Measurements from ENCODE around the gene PDCD1LG2. TPM values are rescaled to one million over a fixed set of nuclear protein-coding genes. Genes with fewer than 3 reads are reported as not detected.

Gene PDCD1LG2
- total and polyA plus RNA-seq, 2 of the 8 experiments (the other 6 are each of a cell fraction or from before 2014, with no cell fraction given) = not detected

DNA sequence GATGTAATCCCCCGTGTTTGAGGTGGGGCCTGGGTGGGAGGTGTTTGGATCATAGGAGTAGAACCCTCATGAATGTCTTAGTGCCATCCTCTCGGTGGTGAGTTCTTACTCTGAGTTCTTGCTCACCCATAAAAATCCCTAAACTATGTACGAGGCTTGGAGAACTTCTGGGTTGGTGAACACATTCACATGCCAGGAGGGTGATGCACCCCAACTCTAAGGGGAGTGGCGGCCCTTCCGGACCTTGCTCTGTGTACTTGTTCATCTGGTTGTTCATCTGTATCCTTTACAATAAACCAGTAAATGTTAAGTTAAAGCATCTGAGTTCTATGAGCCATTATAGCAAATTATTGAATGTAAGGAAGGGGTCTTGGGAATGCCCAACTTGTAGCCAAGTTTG, 82.6 kb downstream of the PDCD1LG2 start:
- Histone ChIP-seq H3K79me2 (ENCODE audit: control insufficient read depth in 1 of 2, insufficient read depth in 2 of 2, low read length in 2 of 2) (no peaks in the 10 kb centered on the region), H4K20me1 (replicated peaks in 1 of 2; ENCODE audit: control insufficient read depth in 1 of 2, insufficient read depth in 2 of 2, low read length in 2 of 2) (no peaks in the 10 kb centered on the region), H4K8ac (ENCODE audit: extremely low read depth, insufficient read depth, low read length) (no peak overlapping the region), H3K9ac (replicated peaks in 1 of 4; ENCODE audit: extremely low read depth in 1 of 4, low read depth in 3 of 4, low read length in 3 of 4) (no peak overlapping the region), H4K5ac (ENCODE audit: insufficient read length, low read depth, low read length) (no peak overlapping the region), H3K4ac (replicated peaks; ENCODE audit: insufficient read length, low read depth, low read length) (no peak overlapping the region), H3K14ac (ENCODE audit: insufficient read length) (no peak overlapping the region), H3K79me1 (ENCODE audit: low read depth, low read length) (no peaks in the 10 kb centered on the region), H3K27ac (ENCODE audit: low read depth, low read length) (no peak overlapping the region), H2BK120ac (replicated peaks; ENCODE audit: low read depth, low read length) (no peak overlapping the region), H2AFZ (ENCODE audit: low read length) (no peak overlapping the region), H2AK5ac (ENCODE audit: low read depth, low read length) (no peak overlapping the region), H4K91ac (replicated peaks; ENCODE audit: insufficient read length, low read length) (no peak overlapping the region), H3K56ac (replicated peaks; ENCODE audit: insufficient read length, low read depth, low read length) (no peak overlapping the region), H2BK12ac (ENCODE audit: low read depth, low read length) (no peak overlapping the region), H3K4me3 (ENCODE audit: extremely low read depth in 1 of 4, insufficient read depth in 2 of 4, low read depth in 3 of 4, low read length in 4 of 4) (no peak overlapping the region), H2BK20ac (ENCODE audit: low read length) (no peak overlapping the region), H3K18ac (ENCODE audit: extremely low read depth, low read length) (no peak overlapping the region), H2BK5ac (ENCODE audit: low read depth, low read length) (no peak overlapping the region), H3K36me3 (ENCODE audit: control insufficient read depth in 2 of 4, insufficient read depth in 4 of 4, low read length in 3 of 4) (no peaks in the 10 kb centered on the region), H3K27me3 (replicated peaks in 1 of 4; ENCODE audit: control insufficient read depth in 3 of 4, extremely low read depth in 1 of 4, insufficient read depth in 3 of 4, low read length in 3 of 4) (no peaks in the 10 kb centered on the region), H3K23ac (ENCODE audit: insufficient read length) (no peak overlapping the region), H3K4me2 (ENCODE audit: insufficient read depth in 1 of 2, low read depth in 2 of 2, low read length in 2 of 2) (no peak overlapping the region), H3K4me1 (replicated peaks in 1 of 4; ENCODE audit: control insufficient read depth in 3 of 4, insufficient read depth in 4 of 4, low read length in 3 of 4) (no peaks in the 10 kb centered on the region), H3K9me3 (ENCODE audit: insufficient read depth in 2 of 2, low read depth in 1 of 2, low read length in 1 of 2) (no peaks in the 10 kb centered on the region), H3K23me2 (ENCODE audit: low read depth, low read length) (no peaks in the 10 kb centered on the region), H2BK15ac (ENCODE audit: low read length) (no peak overlapping the region)
- POLR2A ChIA-PET (ENCODE audit: partially characterized antibody) = no interaction called here
- FAIRE-seq = no peak
- DNase-seq (ENCODE audit: low read depth in 1 of 2, low spot score in 2 of 2) = no peak
- TF ChIP-seq JUND (IDR thresholded peaks at IDR 0.05; ENCODE audit: low read length) = no peak
- TF ChIP-seq MAFK (IDR thresholded peaks at IDR 0.05; ENCODE audit: low read depth, low read length) = no peak
- no peak for TF ChIP-seq TAF1 (IDR thresholded peaks at IDR 0.05; ENCODE audit: low read depth, low read length)
- no peak for TF ChIP-seq SIRT6 (IDR thresholded peaks at IDR 0.05; ENCODE audit: low read length)
- no peak for TF ChIP-seq POLR2AphosphoS5 (IDR thresholded peaks at IDR 0.05; ENCODE audit: low read depth, low read length)
- no peak for TF ChIP-seq RBBP5 (IDR thresholded peaks at IDR 0.05; ENCODE audit: borderline replicate concordance, low read depth, low read length)
- no peak for TF ChIP-seq SP2 (IDR thresholded peaks at IDR 0.05; ENCODE audit: low read length)
- TF ChIP-seq JUN (IDR thresholded peaks at IDR 0.05; ENCODE audit: low read depth, low read length) = no peak
- TF ChIP-seq SUZ12 (IDR thresholded peaks at IDR 0.05; ENCODE audit: low read length) = no peak
- TF ChIP-seq, protein P1, sequence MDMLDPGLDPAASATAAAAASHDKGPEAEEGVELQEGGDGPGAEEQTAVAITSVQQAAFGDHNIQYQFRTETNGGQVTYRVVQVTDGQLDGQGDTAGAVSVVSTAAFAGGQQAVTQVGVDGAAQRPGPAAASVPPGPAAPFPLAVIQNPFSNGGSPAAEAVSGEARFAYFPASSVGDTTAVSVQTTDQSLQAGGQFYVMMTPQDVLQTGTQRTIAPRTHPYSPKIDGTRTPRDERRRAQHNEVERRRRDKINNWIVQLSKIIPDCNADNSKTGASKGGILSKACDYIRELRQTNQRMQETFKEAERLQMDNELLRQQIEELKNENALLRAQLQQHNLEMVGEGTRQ (IDR thresholded peaks at IDR 0.05; ENCODE audit: low read length) = no peak
- TF ChIP-seq FOSL1 (IDR thresholded peaks at IDR 0.05; ENCODE audit: insufficient read depth, low read depth, low read length) = no peak
- WGBS, 2 experiments (ENCODE audit: extremely low coverage in 1 of 2, insufficient coverage in 1 of 2, insufficient read length in 1 of 2, insufficient replicate concordance in 2 of 2, low coverage in 1 of 2, low lambda C conversion rate in 2 of 2, missing lambda C conversion rate in 1 of 2) = 86% methylated on average over 5 of the region's 5 CpGs; no CpG with 5 or more reads in 1 of the 2 experiments
- CTCF ChIA-PET (ENCODE audit: partially characterized antibody) = interaction anchor here (1.6 kb wide), 1 partner anchor 143 kb away, joined by 8 read pairs; the partner anchor contains the start of gene CD274
